HFF-Myc (cell line): ENCODE data around the gene NR1I2.

Source experiments
- DNase-seq: peaks from one replicate; pipeline ENCODE4 v3.0.0-alpha.2; 2011; ENCODE audit warnings: low read depth; ENCODE audit errors: extremely low read depth
- H3K4me3 ChIP-seq: replicated peaks from 2 replicates; pipeline ENCODE4 v1.5.1; 2011; ENCODE audit warnings: low read depth, mild to moderate bottlenecking, control low read depth, low read length
- TF ChIP-seq, protein P1 (sequence below): IDR thresholded peaks from 2 replicates; pipeline ENCODE4 v1.5.1; 2012; ENCODE audit warnings: mild to moderate bottlenecking, low read depth, low read length, control low read depth; ENCODE audit errors: missing control alignments

The NR1I2 gene

DNA sequence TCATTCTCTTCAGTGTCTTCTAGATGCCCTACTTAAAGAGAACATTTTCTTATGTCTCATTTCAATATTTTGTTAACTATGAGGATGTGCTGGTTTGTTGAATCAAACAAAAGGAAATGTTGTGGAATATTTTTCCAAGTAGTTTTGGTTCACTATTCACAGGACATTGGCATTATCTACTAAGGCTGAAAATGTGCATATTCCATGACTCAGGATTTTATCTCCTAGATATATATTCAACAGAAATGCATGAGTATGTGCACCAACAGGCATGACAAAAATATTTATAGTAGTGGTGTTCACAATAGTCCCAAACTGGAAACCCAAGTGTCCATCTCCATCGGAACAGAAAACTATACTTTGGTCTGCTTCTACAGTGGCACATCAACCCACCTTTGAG, 16.7 kb upstream of the NR1I2 start:
- TF ChIP-seq, protein P1, sequence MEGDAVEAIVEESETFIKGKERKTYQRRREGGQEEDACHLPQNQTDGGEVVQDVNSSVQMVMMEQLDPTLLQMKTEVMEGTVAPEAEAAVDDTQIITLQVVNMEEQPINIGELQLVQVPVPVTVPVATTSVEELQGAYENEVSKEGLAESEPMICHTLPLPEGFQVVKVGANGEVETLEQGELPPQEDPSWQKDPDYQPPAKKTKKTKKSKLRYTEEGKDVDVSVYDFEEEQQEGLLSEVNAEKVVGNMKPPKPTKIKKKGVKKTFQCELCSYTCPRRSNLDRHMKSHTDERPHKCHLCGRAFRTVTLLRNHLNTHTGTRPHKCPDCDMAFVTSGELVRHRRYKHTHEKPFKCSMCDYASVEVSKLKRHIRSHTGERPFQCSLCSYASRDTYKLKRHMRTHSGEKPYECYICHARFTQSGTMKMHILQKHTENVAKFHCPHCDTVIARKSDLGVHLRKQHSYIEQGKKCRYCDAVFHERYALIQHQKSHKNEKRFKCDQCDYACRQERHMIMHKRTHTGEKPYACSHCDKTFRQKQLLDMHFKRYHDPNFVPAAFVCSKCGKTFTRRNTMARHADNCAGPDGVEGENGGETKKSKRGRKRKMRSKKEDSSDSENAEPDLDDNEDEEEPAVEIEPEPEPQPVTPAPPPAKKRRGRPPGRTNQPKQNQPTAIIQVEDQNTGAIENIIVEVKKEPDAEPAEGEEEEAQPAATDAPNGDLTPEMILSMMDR: no peak
- no peak overlapping the region for H3K4me3 ChIP-seq
- DNase-seq: no peak

DNA sequence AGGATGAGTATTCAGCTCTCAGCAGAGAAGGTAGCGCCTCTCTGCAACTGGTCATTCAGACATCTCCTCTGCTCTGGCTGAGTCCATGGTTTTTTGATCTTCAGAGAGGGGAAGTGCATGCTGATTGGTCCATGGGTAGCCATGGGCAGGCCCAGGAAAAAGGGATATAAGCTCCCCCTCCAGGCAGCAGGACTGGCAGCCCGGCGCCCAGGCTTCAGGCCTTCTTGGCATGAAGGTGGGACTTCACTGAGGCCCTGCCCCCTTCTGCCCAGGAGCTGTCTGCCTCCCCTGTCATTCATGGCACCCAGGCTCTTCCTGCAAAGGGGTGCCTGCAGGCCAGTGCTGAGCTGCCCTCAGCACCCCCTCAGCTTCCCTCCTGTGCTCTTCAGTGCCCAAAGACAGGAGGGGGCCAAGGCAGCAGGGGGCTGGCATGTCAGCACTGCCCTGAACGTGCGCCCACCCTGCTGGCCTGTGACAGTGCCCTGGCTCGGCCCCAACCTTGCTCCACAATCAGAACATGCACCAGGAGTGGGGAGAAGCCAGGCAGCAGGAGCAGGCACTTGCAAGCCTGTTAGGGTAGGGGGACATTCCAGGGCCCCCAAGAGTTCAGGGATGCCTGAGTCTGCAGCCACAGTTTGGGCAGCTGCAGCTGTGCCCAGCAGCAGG, 13.8 kb upstream of the NR1I2 start:
- H3K4me3 ChIP-seq: no peak overlapping the region
- TF ChIP-seq, protein P1: no peak

DNA sequence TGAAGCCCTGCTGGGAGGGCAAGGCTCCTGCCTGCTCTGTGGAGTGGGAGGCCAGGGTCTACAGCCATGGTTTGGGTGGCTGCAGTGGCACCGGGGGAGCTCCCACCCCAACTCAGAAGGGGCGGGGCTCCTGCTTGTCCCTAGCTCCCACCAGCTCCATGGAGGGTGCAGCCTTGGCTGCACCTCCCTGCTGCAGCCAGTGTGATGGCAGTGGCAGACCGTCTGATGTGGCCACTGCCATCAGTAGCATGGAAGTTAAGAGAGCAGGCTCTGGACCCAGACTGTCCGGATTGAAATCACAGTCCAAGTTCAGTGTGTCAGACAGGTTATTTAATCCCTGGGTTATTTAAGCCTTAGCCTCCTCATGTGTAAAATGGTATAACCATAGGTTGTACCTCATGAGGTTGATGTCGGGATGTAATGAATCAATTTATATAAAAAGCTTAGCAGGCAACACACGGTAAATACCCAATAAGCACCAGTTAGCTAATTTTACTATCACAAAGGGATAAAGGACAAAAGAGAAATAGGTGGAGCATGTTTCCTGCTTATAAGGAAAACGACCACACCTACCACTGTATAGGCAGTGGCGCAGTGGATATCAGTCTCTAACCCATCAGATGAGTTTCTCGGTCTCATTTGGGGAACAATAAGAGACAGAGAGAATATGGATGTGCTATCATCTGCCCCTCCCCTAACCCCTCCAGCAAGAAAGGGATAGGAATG, 13.1 kb upstream of the NR1I2 start:
- TF ChIP-seq, protein P1: no peak
- no peak overlapping the region for H3K4me3 ChIP-seq
- DNase-seq: no peak

More for the DNA sequence above, 13.8 kb upstream of the NR1I2 start:
- DNase-seq: no peak

DNA sequence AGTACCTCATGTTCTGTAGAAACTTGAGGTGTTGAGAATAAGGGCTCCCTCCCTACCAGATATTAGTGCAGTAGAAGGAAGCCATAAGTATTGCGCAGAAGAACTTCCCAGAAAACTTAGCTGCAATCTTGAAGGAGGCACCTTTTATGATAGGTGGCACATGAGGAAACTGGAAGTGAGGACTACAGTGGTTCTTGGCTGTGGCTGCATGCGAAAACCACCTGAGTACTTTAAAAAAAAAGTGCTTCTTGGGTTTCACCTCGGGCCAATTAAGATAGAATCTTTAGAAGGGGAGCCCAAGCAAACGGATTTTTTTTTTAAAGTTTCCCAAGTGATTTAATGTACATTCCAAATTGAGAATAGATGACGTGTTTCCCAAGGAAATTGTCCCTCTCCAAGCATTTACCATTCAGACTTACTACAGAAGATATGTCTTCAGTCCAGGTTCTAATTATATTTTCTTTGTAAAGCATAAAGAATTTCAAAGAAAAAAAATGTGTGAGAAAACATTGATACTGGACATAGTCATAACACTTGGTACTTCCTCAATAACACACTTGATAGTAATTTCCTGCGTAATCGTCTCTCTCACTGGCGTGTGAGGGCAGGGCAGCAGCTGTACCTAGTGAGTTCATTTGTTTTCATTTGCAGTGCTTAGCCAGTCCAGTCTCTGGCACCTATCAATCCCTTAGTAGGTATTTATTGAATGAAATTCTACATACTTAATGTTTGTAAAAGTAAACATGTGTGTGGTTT, 12.3 kb upstream of the NR1I2 start:
- TF ChIP-seq, protein P1: no peak
- DNase-seq: no peak
- H3K4me3 ChIP-seq: no peak overlapping the region

DNA sequence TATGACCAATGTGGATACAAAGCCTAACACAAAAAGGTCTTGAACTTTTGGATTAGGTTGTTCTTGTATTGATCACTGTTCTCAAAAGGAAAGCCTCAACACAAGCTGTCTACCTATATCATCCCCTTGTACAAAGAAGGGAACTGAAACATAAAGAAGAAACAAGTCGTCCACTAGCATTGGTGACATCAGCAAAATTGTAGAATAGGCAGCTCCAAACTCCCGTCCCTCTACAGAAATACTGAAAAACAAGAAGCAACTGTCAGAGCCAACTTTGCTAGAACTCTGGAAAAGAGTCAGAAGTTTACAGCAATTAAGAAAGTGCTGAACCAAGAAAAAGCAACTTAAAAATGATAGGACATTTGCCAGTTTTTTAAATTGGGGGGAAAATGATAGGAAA, 7.5 kb upstream of the NR1I2 start:
- no peak overlapping the region for H3K4me3 ChIP-seq
- DNase-seq: no peak
- TF ChIP-seq, protein P1: no peak

DNA sequence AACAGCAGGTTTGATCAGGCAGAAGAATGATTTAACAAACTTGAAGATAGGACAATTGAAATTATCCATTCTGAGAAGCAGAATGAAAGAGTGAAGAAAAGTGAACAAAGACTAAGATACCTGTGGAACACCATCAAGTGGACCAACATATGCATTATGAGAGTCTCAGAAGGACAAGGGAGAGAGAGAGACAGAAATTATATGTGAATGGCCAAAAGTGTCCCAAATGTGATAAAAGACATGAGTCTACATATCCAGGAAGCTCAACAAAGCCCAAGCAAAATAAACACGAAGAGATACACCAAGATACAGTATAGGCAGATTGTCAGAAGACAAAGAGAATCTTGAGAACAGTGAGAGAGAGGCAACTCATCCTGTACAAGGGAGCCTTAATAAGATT, 5.6 kb upstream of the NR1I2 start:
- H3K4me3 ChIP-seq: no peak overlapping the region
- TF ChIP-seq, protein P1: no peak
- DNase-seq: no peak
